GM12878 (cell line): ENCODE data around the gene MORF4L2. TPM values are rescaled to one million over a fixed set of nuclear protein-coding genes. Genes with fewer than 3 reads are reported as not detected.

Experiments used
- ATAC-seq: fragments of 200-7000 bp; cut with Tn5 transposase; 3 replicates; pipeline ENCODE4 v1.9.1; 2020; ENCODE audit warnings: mild to moderate bottlenecking, moderate library complexity
- BruUV-seq: library from RNA; stranded (reverse); fragments of 400-500 nt; replicated peaks from 2 replicates; lab custom pipeline; 2021; lab: Mats Ljungman, UMichigan
- CTCF ChIA-PET: fragments of 300-600 bp; sonication (Branson Sonifier 250); formaldehyde crosslinking; extraction: SDS; loops from one replicate; lab custom pipeline; 2021; ENCODE audit warnings: inconsistent platforms; lab: Yijun Ruan, JAX
- POLR2A ChIA-PET: fragments of 350-600 bp; formaldehyde crosslinking; extraction: SDS; loops from one replicate; lab custom pipeline; 2021; ENCODE audit warnings: inconsistent platforms; lab: Charles Lee
- RAD21 ChIA-PET: fragments of 300-600 bp; sonication (Branson Sonifier 250); formaldehyde crosslinking; loops from one replicate; lab custom pipeline; 2023; ENCODE audit warnings: antibody characterized with exemption; ENCODE audit not compliant: unreplicated experiment; lab: Charles Lee
- SMC1A ChIA-PET: fragments of 300-600 bp; sonication (Branson Sonifier 250); formaldehyde crosslinking; loops from one replicate; lab custom pipeline; 2023; ENCODE audit not compliant: unreplicated experiment, uncharacterized antibody; lab: Charles Lee
- DNase-seq: peaks from one replicate; pipeline ENCODE4 v3.0.0-alpha.2; 2011; ENCODE audit warnings: low read depth, low spot score
- FAIRE-seq: peaks from 3 replicates; lab custom pipeline; 2011; peaks lifted over from hg19 to GRCh38; lab: Jason Lieb, UNC
- H2AFZ ChIP-seq: 2 replicates; pipeline ENCODE4 v1.6.0; 2011; ENCODE audit warnings: low read depth, low read length, control low read depth; ENCODE audit not compliant: control insufficient read depth
- H3K27ac ChIP-seq: 2 replicates; pipeline ENCODE4 v1.5.1; 2011; ENCODE audit warnings: control low read depth; ENCODE audit not compliant: control insufficient read depth, insufficient read depth
- H3K27me3 ChIP-seq, 2 experiments: replicated peaks in 1 of 2; 2 replicates each; pipeline versions ENCODE4 v1.6.0 to v1.6.1; 2011; ENCODE audit warnings: low read length in 1 of 2; ENCODE audit not compliant: control insufficient read depth in 2 of 2, insufficient read depth in 2 of 2
- H3K36me3 ChIP-seq, 2 experiments: 2 replicates each; pipeline ENCODE4 v1.5.1; 2011; ENCODE audit warnings: low read length in 1 of 2; ENCODE audit not compliant: control insufficient read depth in 2 of 2, insufficient read depth in 2 of 2
- H3K4me1 ChIP-seq: 2 replicates; pipeline ENCODE4 v1.6.1; 2011; ENCODE audit warnings: mild to moderate bottlenecking, low read length, moderate library complexity, mixed read lengths; ENCODE audit not compliant: control insufficient read depth, insufficient read depth
- H3K4me2 ChIP-seq: 2 replicates; pipeline ENCODE4 v1.6.0; 2011; ENCODE audit warnings: control low read depth; ENCODE audit not compliant: control insufficient read depth, insufficient read depth
- H3K4me3 ChIP-seq: fragments of 200-600 bp; sonication (generic); 2 replicates; pipeline ENCODE4 v1.5.1; 2016
- H3K79me2 ChIP-seq: 2 replicates; pipeline ENCODE4 v1.6.0; 2011; ENCODE audit warnings: low read length; ENCODE audit not compliant: control insufficient read depth, insufficient read depth
- H3K9ac ChIP-seq: 2 replicates; pipeline ENCODE4 v1.8.0; 2011; ENCODE audit warnings: low read length, control low read depth, mixed read lengths; ENCODE audit not compliant: control insufficient read depth, insufficient read depth
- H3K9me3 ChIP-seq: replicated peaks from 3 replicates; pipeline ENCODE4 v1.5.1; 2011; ENCODE audit warnings: mild to moderate bottlenecking, low read length; ENCODE audit not compliant: control insufficient read depth, insufficient read depth
- H4K20me1 ChIP-seq: 2 replicates; pipeline ENCODE4 v1.6.0; 2011; ENCODE audit not compliant: control insufficient read depth, insufficient read depth
- BACH1 ChIP-seq: fragments of 450-650 bp; IDR thresholded peaks from 2 replicates; pipeline ENCODE4 v1.6.1; 2017; ENCODE audit warnings: mild to moderate bottlenecking, borderline replicate concordance
- CREM ChIP-seq: IDR thresholded peaks from 2 replicates; pipeline ENCODE4 v1.6.1; 2014; ENCODE audit warnings: antibody characterized with exemption, low read depth
- POLR2A ChIP-seq: IDR thresholded peaks from 2 replicates; pipeline ENCODE4 v1.6.1; 2011; ENCODE audit warnings: low read depth, mild to moderate bottlenecking, low read length
- POU2F2 ChIP-seq: IDR thresholded peaks from 3 replicates; pipeline ENCODE4 v1.6.1; 2011; ENCODE audit warnings: low read depth, mild to moderate bottlenecking, low read length, borderline replicate concordance
- WGBS: methylation state at CpG from one replicate; pipeline ENCODE4 v1.1.6; 2016; ENCODE audit warnings: low lambda C conversion rate; ENCODE audit not compliant: insufficient replicate concordance, insufficient coverage; ENCODE audit errors: missing lambda C conversion rate; 5-methylcytosine and 5-hydroxymethylcytosine counted together
- in situ Hi-C: fragments of 300-500 bp; cut with MboI; formaldehyde crosslinking; loops from 9 replicates; pipeline ENCODE4 v1.14.3; 2018; ENCODE audit warnings: mixed read lengths
- intact Hi-C: fragments of 100-400 bp; cut with micrococcal nuclease; formaldehyde crosslinking; loops from one replicate; pipeline ENCODE4 v1.14.2; 2022; ENCODE audit not compliant: unreplicated experiment
- polyA plus RNA-seq, 11 experiments: library from polyadenylated mRNA; depleted of rRNA in 4 of 11; unstranded in 6 of 11; stranded (reverse) in 5 of 11; fragments of >200 nt; fragmentation: Nextera tagmentation in 4 of 11; fragmentation: Illumina TruSeq in 1 of 11; extraction: Ambion mirVana in 4 of 11; extraction: Trizol in 1 of 11; gene quantifications; 1 replicate in 1 of 11; 2 replicates in 10 of 11; pipeline versions ENCODE4 v1.2.1 to v1.2.3, GENCODE V29; 2011 to 2016; ENCODE audit warnings: inconsistent platforms in 2 of 11, missing spikeins in 2 of 11, low read depth in 1 of 11
- total RNA-seq, 4 experiments: library from RNA; depleted of rRNA in 3 of 4; stranded (reverse); fragments of >200 nt in 3 of 4; fragmentation: Illumina TruSeq in 1 of 4; extraction: Trizol in 1 of 4; gene quantifications; 2 replicates each; pipeline versions ENCODE4 v1.2.1 to v1.2.3, GENCODE V29; 2013 to 2021
- TF ChIP-seq, protein P1 (sequence below): IDR thresholded peaks from 2 replicates; pipeline ENCODE4 v1.6.1; 2012; ENCODE audit warnings: improper control_type of control experiment, low read depth, low read length; ENCODE audit not compliant: insufficient replicate concordance

MORF4L2 gene
- total and polyA plus RNA-seq, 10 of the 15 experiments (the other 5 are each of a cell fraction or from before 2014, with no cell fraction given) = 118 to 311 (median 199) TPM

DNA sequence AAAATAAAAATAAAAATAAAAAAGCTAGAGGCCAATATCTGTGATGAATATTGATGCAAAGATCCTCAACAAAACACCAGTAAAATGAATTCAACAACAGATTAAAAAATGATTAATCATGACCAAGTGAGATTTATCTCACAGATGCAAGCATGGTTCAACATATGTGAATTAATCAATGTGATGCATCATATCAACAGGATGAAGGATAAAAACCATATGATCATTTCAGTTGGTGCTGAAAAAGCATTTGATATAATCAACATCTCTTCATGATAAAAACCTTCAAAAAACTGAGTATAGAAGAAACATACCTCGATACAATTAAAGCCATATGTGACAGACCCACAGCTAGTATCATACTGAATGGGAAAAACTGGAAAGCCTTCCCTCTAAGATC is 38.9 kb downstream of the MORF4L2 start:
- ChIA-PET SMC1A (no interaction called here), POLR2A (no interaction called here)
- no TSS peak for BruUV-seq
- Histone ChIP-seq H3K9ac (no peak overlapping the region), H3K4me3 (no peak overlapping the region)
- TF ChIP-seq POU2F2 = no peak
- TF ChIP-seq, all 136 proteins: peak for 0
- 8% methylated on average over 1 of the region's 1 CpG for WGBS
- intact Hi-C loops (no loop called here), in situ Hi-C loops (no loop called here)
- Histone ChIP-seq H4K20me1 (no peaks in the 10 kb centered on the region), H3K4me1 (no peaks in the 10 kb centered on the region), H3K36me3 (no peaks in the 10 kb centered on the region), H3K4me2 (no peak overlapping the region), H3K9me3 (no peaks in the 10 kb centered on the region), H2AFZ (no peak overlapping the region), H3K27ac (no peak overlapping the region), H3K27me3 (no peaks in the 10 kb centered on the region; a peak in 1 of 4 replicates), H3K79me2 (no peaks in the 10 kb centered on the region)
- ATAC-seq (no peak), DNase-seq (no peak), FAIRE-seq (no peak)
- CTCF ChIA-PET = no interaction called here
- RAD21 ChIA-PET = no interaction called here

- POLR2A ChIA-PET = no interaction called here
- ATAC-seq (no peak), DNase-seq (no peak), FAIRE-seq (no peak)
- H4K20me1 ChIP-seq = no peaks in the 10 kb centered on the region
- H3K4me3 ChIP-seq = no peak overlapping the region
- no peaks in the 10 kb centered on the region for H3K9me3 ChIP-seq
- TF ChIP-seq POLR2A (no peak), BACH1 (no peak), CREM (no peak)
- TF ChIP-seq, protein P1, sequence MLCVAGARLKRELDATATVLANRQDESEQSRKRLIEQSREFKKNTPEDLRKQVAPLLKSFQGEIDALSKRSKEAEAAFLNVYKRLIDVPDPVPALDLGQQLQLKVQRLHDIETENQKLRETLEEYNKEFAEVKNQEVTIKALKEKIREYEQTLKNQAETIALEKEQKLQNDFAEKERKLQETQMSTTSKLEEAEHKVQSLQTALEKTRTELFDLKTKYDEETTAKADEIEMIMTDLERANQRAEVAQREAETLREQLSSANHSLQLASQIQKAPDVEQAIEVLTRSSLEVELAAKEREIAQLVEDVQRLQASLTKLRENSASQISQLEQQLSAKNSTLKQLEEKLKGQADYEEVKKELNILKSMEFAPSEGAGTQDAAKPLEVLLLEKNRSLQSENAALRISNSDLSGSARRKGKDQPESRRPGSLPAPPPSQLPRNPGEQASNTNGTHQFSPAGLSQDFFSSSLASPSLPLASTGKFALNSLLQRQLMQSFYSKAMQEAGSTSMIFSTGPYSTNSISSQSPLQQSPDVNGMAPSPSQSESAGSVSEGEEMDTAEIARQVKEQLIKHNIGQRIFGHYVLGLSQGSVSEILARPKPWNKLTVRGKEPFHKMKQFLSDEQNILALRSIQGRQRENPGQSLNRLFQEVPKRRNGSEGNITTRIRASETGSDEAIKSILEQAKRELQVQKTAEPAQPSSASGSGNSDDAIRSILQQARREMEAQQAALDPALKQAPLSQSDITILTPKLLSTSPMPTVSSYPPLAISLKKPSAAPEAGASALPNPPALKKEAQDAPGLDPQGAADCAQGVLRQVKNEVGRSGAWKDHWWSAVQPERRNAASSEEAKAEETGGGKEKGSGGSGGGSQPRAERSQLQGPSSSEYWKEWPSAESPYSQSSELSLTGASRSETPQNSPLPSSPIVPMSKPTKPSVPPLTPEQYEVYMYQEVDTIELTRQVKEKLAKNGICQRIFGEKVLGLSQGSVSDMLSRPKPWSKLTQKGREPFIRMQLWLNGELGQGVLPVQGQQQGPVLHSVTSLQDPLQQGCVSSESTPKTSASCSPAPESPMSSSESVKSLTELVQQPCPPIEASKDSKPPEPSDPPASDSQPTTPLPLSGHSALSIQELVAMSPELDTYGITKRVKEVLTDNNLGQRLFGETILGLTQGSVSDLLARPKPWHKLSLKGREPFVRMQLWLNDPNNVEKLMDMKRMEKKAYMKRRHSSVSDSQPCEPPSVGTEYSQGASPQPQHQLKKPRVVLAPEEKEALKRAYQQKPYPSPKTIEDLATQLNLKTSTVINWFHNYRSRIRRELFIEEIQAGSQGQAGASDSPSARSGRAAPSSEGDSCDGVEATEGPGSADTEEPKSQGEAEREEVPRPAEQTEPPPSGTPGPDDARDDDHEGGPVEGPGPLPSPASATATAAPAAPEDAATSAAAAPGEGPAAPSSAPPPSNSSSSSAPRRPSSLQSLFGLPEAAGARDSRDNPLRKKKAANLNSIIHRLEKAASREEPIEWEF = no peak
- no peaks in the 10 kb centered on the region; a peak in 1 of 4 replicates for H3K27me3 ChIP-seq
- no peak overlapping the region for H3K9ac ChIP-seq
- RAD21 ChIA-PET = no interaction called here
- WGBS = 0% methylated on average over 1 of the region's 1 CpG
- no peaks in the 10 kb centered on the region for H3K4me1 ChIP-seq
- intact Hi-C loops = no loop called here
- H2AFZ ChIP-seq = no peak overlapping the region
- no peak overlapping the region for H3K27ac ChIP-seq
- no peak overlapping the region for H3K4me2 ChIP-seq
- BruUV-seq = no TSS peak
- CTCF ChIA-PET = no interaction called here
- no peaks in the 10 kb centered on the region for H3K36me3 ChIP-seq
- in situ Hi-C loops = no loop called here
- H3K79me2 ChIP-seq = no peaks in the 10 kb centered on the region
- SMC1A ChIA-PET = no interaction called here
Observed at GRCh38 chrX:103644125-103644524, 42.4 kb downstream of the MORF4L2 start.
